ENCODE measurements around the gene MANF.

Gene MANF

DNA sequence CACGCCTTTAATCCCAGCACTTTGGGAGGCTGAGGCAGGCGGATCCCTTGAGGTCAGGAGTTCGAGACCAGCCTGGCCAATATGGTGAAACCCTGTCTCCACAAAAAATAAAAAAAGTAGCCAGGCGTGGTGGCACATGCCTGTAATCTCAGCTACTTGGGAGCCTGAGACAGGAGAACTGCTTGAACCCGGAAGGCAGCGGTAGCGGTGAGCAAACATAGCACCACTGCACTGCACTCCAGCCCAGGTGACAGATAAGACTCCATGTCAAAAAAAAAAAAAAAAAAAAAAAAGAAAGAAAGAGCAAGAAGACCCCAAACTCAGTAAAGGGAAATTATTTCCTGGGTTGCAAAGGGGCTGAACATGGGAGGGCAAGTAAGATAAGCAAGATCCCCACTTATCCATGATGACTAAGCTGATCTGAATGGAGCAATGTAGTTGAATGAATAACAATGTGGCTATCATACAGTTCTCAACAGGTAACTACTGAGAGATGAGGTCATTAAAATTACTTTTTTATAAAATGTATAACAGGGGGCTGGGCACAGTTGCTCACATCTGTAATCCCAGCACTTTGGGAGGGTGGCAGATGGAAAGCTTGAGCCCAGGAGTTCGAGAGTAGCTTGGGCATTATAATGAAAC is 52.0 kb downstream of the MANF start:
- DNase-seq: no peak

Data from activated effector memory CD4-positive, alpha-beta T cell treated with Interleukin-2 at 50 U/mL for 16 hours (primary cell).